NCI-H1694 (cell line): ENCODE data around the gene PCDHB7.
"Not testable (repeated sequence)": the region's sequence is repeated elsewhere in the genome, so short reads cannot be mapped to it uniquely, and the experiment has no call there.

Experiments used
- DNase-seq: peaks from one replicate; lab custom pipeline; 2025; lab: John Stamatoyannopoulos, UW

PCDHB7 gene

DNA sequence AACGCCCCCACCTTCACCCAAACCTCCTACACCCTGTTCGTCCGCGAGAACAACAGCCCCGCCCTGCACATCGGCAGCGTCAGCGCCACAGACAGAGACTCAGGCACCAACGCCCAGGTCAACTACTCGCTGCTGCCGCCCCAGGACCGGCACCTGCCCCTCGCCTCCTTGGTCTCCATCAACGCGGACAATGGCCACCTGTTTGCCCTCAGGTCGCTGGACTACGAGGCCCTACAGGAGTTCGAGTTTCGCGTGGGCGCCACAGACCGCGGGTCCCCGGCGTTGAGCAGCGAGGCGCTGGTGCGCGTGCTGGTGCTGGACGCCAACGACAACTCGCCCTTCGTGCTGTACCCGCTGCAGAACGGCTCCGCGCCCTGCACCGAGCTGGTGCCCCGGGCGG is 52.4 kb downstream of the PCDHB7 start:
- not testable (repeated sequence) for DNase-seq

DNA sequence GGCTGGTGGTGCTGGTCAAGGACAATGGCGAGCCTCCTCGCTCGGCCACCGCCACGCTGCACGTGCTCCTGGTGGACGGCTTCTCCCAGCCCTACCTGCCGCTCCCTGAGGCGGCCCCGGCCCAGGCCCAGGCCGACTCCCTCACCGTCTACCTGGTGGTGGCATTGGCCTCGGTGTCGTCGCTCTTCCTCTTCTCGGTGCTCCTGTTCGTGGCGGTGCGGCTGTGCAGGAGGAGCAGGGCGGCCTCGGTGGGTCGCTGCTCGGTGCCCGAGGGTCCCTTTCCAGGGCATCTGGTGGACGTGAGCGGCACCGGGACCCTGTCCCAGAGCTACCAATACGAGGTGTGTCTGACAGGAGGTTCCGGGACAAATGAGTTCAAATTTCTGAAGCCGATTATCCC is 53.0 kb downstream of the PCDHB7 start:
- DNase-seq: not testable (repeated sequence)
